ENCODE data around the gene WDR4.

- TF ChIP-seq CTCF (IDR thresholded peaks at IDR 0.05): no peak
- TF ChIP-seq POLR2A (IDR thresholded peaks at IDR 0.05): no peak
Observed at GRCh38 chr21:42878678-42878992, 704 bp downstream of the WDR4 start.

Measured in heart left ventricle (tissue), 13 donors.